ENCODE results near the gene EXD3. TPM values are rescaled to one million over a fixed set of nuclear protein-coding genes. Genes with fewer than 3 reads are reported as not detected.
A peak's percentile ranks its signal among the peaks of the same experiment; 100 is the strongest.

Gene EXD3
- total and polyA plus RNA-seq, 2 of the 13 experiments (the other 11 are each of a cell fraction or from before 2014, with no cell fraction given): 2.7 to 4.8 TPM

DNA sequence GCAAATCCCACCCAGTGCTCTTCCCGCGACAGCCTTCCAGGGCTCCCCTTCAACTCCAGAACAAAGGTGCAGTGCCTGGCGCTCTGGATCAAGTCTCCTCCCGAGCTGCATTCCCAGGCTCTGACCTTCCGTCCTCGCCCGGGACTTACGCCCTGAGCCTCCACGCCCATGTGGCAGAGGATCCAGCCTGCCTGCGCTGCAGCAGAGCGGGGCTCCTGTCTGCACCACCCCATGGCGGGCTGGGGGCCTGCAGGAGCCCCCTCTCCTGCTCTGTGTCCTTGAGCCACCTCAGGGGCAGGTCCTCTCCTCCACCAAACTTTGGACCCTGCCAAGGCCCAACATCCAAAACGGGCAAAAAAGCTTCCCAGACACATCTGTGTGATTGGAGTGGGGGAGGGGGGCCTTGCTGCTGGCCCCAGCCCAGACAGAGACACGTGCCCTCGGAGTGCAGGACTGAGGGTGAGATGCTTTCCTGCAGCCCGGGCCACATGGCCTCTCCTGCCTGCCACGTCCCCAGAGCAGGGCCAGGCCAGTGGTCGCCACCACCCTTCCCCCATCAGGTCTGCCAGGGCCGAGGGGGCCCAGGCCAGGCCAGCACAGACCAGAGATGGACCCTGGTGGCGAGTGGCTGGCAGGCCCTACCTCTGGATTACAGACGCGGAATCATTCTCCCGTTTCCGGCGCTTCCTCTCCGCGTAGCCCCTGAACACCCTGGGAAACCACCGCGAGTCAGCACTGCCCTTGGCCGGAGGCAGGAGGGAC lies 31.8 kb upstream of the EXD3 start (continued):
- TF ChIP-seq ZFP41 (CRISPR knock-in tag; IDR thresholded peaks at IDR 0.05; ENCODE audit: borderline replicate concordance): peak; percentile 67; the same call in 1 of the 2 replicates
- peak; percentile 80; the same call in 1 of the 2 replicates for TF ChIP-seq ZFP1 (CRISPR knock-in tag; IDR thresholded peaks at IDR 0.05)
- TF ChIP-seq, protein P1, sequence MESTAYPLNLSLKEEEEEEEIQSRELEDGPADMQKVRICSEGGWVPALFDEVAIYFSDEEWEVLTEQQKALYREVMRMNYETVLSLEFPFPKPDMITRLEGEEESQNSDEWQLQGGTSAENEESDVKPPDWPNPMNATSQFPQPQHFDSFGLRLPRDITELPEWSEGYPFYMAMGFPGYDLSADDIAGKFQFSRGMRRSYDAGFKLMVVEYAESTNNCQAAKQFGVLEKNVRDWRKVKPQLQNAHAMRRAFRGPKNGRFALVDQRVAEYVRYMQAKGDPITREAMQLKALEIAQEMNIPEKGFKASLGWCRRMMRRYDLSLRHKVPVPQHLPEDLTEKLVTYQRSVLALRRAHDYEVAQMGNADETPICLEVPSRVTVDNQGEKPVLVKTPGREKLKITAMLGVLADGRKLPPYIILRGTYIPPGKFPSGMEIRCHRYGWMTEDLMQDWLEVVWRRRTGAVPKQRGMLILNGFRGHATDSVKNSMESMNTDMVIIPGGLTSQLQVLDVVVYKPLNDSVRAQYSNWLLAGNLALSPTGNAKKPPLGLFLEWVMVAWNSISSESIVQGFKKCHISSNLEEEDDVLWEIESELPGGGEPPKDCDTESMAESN (CRISPR knock-in tag; conservative IDR thresholded peaks at IDR 0.05): peak; percentile 74; the same call in 1 of the 2 replicates
- peak; percentile 87 for TF ChIP-seq HIVEP1 (CRISPR knock-in tag; IDR thresholded peaks at IDR 0.05)
- no peak for TF ChIP-seq DNMT3B (CRISPR knock-in tag; conservative IDR thresholded peaks at IDR 0.05)
- peak; percentile 48; the same call in 1 of the 2 replicates for TF ChIP-seq GLI4 (CRISPR knock-in tag; IDR thresholded peaks at IDR 0.05; ENCODE audit: borderline replicate concordance)
- TF ChIP-seq IKZF1 (IDR thresholded peaks at IDR 0.05): no peak
- TF ChIP-seq, protein P2, sequence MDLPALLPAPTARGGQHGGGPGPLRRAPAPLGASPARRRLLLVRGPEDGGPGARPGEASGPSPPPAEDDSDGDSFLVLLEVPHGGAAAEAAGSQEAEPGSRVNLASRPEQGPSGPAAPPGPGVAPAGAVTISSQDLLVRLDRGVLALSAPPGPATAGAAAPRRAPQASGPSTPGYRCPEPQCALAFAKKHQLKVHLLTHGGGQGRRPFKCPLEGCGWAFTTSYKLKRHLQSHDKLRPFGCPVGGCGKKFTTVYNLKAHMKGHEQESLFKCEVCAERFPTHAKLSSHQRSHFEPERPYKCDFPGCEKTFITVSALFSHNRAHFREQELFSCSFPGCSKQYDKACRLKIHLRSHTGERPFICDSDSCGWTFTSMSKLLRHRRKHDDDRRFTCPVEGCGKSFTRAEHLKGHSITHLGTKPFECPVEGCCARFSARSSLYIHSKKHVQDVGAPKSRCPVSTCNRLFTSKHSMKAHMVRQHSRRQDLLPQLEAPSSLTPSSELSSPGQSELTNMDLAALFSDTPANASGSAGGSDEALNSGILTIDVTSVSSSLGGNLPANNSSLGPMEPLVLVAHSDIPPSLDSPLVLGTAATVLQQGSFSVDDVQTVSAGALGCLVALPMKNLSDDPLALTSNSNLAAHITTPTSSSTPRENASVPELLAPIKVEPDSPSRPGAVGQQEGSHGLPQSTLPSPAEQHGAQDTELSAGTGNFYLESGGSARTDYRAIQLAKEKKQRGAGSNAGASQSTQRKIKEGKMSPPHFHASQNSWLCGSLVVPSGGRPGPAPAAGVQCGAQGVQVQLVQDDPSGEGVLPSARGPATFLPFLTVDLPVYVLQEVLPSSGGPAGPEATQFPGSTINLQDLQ (CRISPR knock-in tag; IDR thresholded peaks at IDR 0.05): no peak; the same call in 1 of the 2 replicates
- TF ChIP-seq SOX5 (CRISPR knock-in tag; IDR thresholded peaks at IDR 0.05; ENCODE audit: borderline replicate concordance): peak; percentile 79; the same call in 1 of the 2 replicates
- no peak for TF ChIP-seq ZFP62 (CRISPR knock-in tag; IDR thresholded peaks at IDR 0.05)
- peak; percentile 90; the same call in 1 of the 2 replicates for TF ChIP-seq ZNF225 (CRISPR knock-in tag; IDR thresholded peaks at IDR 0.05)
- peak; percentile 99 for TF ChIP-seq ZBTB38 (CRISPR knock-in tag; IDR thresholded peaks at IDR 0.05)
- TF ChIP-seq REXO4 (CRISPR knock-in tag; IDR thresholded peaks at IDR 0.05; ENCODE audit: borderline replicate concordance): peak; percentile 89; the same call in 1 of the 2 replicates
- TF ChIP-seq, protein P3, sequence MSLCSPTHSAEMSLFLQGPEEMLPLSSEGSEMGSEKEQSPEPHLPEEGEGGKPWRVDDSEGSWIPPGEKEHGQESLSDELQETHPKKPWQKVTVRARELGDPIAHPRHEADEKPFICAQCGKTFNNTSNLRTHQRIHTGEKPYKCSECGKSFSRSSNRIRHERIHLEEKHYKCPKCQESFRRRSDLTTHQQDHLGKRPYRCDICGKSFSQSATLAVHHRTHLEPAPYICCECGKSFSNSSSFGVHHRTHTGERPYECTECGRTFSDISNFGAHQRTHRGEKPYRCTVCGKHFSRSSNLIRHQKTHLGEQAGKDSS (CRISPR knock-in tag; IDR thresholded peaks at IDR 0.05; ENCODE audit: borderline replicate concordance, low read depth): peak; percentile 87; the same call in 1 of the 2 replicates
- TF ChIP-seq HNRNPH1 (optimal IDR thresholded peaks at IDR 0.05; ENCODE audit: low read depth, low read length): no peak
- 0 out of 2 replicates have a peak, but pooled peaks have one; percentile 78 for TF ChIP-seq ZNF274 (CRISPR knock-in tag; IDR thresholded peaks at IDR 0.05)
- peak; percentile 25; the same call in 1 of the 2 replicates for TF ChIP-seq MAZ (IDR thresholded peaks at IDR 0.05; ENCODE audit: borderline replicate concordance, low read depth, low read length)
- peak; percentile 76; the same call in 1 of the 2 replicates for TF ChIP-seq MAZ (CRISPR knock-in tag; IDR thresholded peaks at IDR 0.05; ENCODE audit: low read depth)
- peak; percentile 62 for TF ChIP-seq THAP11 (CRISPR knock-in tag; IDR thresholded peaks at IDR 0.05)
- TF ChIP-seq, protein P4, sequence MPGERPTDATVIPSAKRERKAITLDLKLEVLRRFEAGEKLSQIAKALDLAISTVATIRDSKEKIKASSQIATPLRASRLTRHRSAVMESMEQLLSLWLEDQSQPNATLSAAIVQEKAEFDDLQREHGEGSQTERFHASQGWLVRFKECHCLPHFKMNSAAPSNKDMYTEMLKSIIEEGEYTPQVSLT (CRISPR knock-in tag; IDR thresholded peaks at IDR 0.05; ENCODE audit: borderline replicate concordance, low read depth): no peak
- no peak; the same call in 1 of the 2 replicates for TF ChIP-seq KLF12 (CRISPR knock-in tag; IDR thresholded peaks at IDR 0.05; ENCODE audit: borderline replicate concordance)
- TF ChIP-seq ZNF124 (CRISPR knock-in tag; IDR thresholded peaks at IDR 0.05): no peak
- TF ChIP-seq, protein P5, sequence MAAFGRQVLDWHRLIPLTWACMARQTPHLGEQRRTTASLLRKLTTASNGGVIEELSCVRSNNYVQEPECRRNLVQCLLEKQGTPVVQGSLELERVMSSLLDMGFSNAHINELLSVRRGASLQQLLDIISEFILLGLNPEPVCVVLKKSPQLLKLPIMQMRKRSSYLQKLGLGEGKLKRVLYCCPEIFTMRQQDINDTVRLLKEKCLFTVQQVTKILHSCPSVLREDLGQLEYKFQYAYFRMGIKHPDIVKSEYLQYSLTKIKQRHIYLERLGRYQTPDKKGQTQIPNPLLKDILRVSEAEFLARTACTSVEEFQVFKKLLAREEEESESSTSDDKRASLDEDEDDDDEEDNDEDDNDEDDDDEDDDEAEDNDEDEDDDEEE (CRISPR knock-in tag; IDR thresholded peaks at IDR 0.05): peak; percentile 92
